Germinal center (tissue), 1 donor: ENCODE data around the gene NBPF11.
"Not testable (repeated sequence)": the region's sequence is repeated elsewhere in the genome, so short reads cannot be mapped to it uniquely, and the experiment has no call there.

Source experiments
- DNase-seq: peaks from one replicate; pipeline ENCODE4 v3.0.0; 2012; ENCODE audit warnings: mixed read lengths, low spot score

NBPF11 gene

DNA sequence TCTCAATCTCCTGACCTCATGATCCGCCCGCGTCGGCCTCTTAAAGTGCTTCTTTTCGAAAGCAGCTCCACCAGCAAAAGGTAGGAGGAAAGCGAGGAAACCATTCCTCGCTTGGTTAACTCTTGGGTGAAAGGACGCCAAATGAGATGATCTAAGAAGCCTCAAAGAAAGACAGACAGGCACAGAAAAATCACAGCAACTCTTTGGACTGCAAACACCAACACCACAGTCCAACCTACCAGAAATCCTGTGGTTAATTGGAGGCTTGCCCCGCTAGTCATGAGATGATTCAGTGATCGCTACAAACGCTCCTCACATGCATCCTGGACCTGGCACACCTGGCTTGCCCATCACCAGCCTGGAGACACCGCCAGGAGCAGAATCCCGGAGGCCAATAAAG lies 1.1 kb downstream of the NBPF11 start:
- DNase-seq, result not testable (repeated sequence)

DNA sequence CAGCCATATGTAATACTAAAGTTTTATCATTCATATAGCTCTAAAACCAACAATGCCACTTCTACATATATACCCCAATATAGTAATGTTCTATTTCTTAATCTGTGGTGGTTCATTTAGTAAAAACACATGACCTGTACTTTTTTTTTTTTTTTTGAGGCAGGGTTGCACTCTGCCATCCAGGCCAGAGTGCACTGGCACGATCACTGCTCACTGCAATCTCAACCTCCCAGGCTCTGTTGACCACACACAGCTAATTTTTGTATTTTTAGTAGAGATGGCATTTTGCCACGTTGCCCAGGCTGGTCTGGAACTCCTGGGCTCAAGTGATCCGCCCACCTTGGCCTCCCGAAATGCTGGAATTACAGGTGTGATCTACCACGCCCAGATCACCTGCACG lies 2.1 kb downstream of the NBPF11 start:
- not testable (repeated sequence) for DNase-seq

DNA sequence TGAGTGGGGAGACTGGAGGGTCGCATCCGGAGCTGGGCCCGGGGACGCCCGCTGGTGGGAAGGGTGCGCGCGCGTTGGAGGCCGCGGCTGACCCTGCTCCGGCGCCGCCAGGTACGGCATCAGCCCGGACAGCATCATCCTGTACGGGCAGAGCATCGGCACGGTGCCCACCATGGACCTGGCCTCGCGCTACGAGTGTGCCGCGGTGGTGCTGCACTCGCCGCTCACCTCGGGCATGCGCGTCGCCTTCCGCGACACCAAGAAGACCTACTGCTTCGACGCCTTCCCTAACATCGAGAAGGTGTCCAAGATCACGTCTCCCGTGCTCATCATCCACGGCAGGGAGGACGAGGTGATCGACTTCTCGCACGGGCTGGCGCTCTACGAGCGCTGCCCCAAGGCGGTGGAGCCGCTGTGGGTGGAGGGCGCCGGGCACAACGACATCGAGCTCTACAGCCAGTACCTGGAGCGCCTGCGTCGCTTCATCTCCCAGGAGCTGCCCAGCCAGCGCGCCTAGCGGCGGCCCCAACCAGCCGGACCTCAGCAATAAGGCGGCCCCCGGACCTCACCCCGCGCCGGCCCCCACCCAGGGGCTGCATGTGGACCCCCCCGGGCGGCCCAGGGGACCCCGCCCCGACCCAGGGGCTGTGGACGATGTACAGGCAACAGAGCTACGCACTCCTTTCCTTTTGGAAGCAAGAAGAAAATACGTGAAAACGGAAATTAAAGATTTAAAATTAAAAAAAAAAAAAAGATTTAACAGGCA lies 2.8 kb downstream of the NBPF11 start:
- DNase-seq, result not testable (repeated sequence)

DNA sequence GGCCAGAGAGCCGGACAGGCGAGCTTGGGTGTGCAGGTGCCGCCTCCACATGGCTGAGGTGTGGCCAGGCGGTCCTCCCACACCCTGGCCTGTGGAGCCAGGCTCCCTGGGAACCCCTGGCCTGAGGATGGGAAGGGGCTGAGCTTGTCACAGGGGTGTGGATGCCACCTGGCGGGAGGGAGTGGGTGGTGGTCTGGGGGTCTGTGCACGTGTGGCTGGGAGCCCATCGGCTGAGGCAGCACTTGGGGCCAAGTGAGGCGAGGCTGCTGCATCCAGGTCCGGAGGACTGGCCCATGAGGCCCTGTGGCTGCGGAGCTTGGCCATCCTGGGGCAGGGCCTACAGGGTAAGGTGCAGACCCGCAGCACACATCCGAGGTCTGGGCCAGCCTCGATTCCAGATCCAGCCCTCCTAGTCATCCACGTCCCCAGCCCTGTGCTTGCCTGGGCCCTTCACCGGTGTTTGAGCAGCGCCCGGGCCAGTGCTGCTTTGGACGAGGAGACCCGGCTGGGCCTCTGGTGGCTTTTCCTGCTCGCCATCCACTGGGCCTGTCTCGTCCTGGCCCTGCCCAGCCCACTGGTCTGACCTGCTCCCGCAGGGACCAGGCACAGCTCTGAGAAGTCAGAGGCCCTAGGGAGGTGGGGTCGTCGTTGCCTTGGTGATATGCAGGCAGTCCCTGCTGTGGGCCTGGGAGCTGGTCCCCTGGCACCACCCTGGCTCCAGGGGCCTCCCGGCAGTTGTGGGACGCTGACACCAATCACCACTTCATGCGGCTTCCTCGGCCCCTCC lies 4.8 kb downstream of the NBPF11 start:
- DNase-seq, result not testable (repeated sequence)

DNA sequence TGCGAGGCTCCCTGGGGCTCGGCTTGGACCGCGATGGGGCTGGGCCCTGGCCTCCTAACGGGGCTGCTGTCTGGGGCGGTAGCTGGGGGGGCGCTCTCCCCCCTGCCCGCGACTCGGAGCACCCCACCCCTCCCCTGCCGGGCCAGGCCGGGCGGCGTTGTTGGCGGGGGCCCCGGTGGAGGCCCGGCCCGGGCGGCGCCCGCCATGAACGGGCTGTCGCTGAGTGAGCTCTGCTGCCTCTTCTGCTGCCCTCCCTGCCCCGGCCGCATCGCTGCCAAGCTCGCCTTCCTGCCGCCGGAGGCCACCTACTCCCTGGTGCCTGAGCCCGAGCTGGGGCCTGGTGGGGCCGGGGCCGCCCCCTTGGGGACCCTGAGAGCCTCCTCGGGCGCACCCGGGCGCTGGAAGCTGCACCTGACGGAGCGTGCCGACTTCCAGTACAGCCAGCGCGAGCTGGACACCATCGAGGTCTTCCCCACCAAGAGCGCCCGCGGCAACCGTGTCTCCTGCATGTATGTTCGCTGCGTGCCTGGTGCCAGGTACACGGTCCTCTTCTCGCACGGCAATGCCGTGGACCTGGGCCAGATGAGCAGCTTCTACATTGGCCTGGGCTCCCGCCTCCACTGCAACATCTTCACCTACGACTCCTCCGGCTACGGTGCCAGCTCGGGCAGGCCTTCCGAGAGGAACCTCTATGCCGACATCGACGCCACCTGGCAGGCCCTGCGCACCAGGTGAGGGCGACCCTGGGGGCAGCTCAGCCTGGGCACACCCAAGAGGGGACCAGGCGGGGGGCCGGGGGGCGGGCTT lies 5.7 kb downstream of the NBPF11 start:
- not testable (repeated sequence) for DNase-seq

DNA sequence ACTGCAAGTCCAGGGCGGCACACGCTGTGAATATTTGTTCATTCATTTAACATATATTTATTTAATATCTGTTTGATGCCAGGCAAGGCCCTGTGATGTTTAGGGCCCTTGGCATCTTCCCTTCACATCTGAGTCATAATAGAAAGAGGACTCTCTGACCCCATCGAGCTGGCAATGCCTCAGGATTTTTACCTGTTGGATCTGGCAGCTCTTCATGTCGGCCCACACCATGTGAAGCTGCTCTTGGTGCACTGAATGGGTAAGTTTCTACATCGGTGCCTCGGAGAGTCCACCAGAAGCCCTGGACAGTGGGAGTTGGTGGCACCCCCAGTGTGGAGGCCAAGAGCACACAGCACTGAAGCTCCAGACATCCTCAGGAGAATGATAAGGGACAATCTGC lies 8.9 kb downstream of the NBPF11 start:
- DNase-seq, result not testable (repeated sequence)

DNA sequence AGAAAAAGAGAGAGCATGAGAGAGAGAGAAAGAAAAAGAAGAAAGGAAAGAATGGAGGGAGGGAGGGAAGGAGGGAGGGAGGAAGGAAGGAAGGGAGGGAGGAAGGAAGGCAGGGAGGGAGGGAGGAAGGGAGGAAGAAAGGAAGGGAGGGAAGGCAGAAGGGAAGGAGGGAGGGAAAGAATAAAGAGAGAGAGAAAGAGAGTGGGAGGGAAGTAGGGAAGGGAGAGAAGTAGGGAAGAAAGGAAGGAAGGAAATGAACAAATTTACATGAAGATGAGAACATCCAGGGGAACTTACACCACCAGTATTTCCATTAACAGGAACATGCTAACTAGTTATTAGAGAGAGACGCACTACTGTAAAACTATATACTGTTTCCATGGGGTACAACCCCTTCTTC lies 10.1 kb downstream of the NBPF11 start:
- not testable (repeated sequence) for DNase-seq

DNA sequence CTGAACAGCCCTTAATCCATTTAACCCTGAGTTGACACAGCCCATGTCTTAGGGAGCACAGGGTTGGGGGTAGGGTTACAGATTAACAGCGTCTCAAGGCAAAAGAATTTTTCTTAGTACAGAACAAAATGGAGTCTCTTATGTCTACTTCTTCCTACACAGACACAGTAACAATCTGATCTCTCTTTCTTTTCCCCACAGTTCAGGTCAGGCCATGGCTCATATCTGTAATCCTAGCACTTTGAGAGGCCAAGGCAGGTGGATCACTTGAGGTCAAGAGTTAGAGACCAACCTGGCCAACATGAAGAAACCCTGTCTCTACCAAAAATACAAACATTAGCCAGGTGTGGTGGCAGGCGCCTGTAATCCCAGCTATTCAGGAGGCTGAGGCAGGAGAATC lies 13.5 kb downstream of the NBPF11 start:
- not testable (repeated sequence) for DNase-seq

DNA sequence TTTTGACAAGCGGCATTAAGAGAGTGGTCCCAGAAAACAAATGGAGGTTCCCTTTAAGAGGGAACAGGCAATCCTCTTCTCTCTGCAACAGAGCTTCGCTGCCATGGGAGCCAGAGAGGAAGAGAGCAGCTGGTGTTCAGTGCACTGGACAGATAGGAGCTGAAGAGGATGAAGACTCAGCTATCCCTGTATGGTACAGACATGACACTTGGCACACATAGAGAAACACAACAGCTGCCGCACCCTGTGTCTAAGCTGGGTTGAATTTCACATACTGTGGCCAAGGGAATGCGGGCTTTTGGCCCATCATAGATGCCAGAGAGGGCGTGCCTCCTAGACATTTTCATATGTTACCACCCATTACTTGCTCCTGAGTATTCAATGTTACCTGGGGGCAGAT lies 29.7 kb downstream of the NBPF11 start:
- not testable (repeated sequence) for DNase-seq

DNA sequence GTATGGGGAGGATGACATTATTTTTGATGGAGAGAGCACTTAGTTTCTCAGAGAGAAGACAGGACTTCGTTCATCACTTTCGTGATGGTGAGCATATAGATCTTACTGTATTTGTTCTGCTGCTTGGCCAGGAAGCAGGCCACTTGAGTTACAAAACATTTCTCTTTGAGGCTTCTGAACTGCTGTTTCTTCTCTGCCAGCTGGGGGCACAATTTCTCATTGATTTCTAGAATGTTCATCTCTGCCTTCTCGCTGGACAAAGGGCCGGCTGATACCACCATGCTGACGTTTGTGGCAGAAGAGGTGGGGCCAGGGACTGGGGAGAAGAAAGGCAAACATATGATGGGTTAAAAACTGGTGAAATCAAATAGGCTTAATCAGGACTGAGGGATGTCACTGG lies 31.7 kb downstream of the NBPF11 start:
- DNase-seq, result not testable (repeated sequence)

DNA sequence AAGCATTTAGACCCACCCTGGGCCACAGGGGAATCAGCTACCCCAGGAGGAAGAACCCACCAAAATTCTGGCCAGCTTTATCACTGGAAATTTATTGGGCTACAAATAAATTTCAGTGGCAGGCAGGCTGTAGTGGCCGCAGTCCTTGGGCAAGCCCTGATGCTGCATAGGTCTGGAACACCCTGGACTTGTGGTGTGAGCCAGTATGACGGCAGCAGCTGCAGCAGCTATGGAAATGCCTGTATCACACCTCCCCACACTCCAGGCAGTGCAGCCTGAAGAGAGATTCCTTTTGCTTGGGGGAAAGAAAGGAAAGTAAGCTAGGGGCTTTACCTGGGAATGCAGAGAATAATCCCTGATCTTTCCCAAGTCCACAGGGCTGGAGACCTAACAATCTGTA lies 56.3 kb downstream of the NBPF11 start:
- not testable (repeated sequence) for DNase-seq

DNA sequence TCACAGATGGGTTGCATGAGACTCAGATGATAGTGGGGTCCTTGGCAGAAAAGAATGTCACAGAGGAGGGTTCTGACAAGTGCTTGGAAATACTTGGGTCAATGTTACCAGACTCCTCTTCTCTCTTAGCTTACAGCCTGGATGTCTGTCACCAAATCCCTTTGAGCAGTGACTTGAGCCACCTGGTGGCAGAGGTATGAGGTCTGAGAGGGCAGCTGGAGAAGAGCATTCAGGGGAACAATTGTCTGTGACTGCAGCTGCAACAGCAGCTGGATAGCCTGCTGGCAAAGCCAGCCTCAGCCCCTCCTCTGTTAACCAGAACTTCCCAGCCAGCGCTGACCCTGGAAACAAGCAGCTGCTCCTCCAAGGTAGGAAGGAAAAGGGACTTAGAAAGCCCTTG lies 65.9 kb downstream of the NBPF11 start:
- not testable (repeated sequence) for DNase-seq

DNA sequence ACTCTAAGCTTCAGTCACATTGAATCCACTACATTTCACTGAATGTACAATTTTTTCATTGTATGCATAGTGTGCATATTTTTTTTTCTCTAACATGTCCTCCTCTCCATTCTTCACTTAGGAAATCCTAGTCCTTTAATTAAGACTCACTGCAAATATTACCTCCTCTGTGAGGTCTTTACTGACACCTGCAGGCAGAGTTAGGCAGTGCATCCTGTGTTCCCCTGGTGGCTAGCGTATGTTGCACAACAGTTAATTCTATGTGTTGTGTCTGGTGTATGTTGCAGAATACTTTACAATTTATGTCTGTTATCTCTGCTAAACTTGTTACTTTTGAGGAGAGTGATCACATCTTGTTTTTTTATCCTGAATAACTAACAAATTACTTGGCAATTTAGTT lies 70.9 kb downstream of the NBPF11 start:
- DNase-seq, result not testable (repeated sequence)

DNA sequence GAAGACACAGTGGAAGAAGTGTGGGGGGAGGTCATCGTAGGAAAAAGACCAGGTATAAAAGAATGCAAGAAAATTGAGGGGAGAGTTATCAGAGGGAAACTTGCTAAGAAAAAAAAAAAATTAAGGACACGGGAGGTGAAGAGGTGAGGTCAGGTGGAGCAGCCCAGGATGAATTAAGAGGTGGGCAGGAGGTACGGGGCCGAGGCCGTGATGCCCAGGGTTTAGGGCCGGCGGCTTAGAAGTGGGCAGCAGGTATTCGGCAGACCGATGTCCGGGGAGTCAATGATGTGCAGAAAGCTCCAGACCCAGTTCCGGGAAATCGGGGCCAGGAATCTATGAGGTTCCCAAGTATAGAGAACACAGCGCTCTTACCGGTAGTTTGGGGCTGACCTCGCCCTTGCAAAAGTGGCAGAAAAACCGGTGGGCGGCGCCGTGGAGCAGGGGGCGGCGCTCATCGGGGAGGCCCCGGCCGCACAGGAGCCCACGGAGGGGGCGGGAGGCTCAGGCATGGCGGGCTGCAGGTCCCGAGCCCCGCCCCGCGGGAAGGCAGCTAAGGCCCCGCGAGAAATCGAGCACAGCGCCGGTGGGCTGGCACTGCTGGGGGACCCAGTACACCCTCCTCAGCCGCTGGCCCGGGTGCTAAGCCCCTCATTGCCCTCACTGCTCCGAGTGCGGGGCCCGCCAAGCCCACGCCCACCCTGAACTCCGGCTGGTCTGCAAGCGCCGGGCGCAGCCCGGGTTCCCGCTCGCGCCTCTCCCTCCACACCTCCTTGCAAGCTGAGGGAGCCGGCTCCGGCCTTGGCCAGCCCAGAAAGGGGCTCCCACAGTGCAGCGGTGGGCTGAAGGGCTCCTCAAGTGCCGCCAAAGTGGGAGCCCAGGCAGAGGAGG lies 73.2 kb downstream of the NBPF11 start:
- DNase-seq, result not testable (repeated sequence)

DNA sequence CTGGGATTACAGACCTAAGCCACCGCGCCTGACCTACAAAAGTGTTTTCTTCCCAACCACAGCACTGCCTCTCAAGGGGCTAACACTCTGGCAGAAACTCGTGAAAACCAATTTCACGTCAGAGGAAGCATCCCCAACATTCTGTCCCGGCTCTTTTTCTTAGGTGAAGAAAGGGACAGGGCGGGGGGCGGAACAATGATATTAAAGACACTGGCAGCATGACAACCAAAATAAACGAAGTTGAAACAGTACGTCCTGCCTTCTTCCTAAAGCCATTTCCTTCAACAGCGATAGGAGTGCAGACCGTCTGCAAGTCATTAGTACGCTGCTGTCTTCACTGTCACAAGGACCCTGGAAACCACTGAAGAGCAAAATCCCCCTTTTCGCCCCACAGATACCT lies 74.0 kb downstream of the NBPF11 start:
- DNase-seq, result not testable (repeated sequence)

DNA sequence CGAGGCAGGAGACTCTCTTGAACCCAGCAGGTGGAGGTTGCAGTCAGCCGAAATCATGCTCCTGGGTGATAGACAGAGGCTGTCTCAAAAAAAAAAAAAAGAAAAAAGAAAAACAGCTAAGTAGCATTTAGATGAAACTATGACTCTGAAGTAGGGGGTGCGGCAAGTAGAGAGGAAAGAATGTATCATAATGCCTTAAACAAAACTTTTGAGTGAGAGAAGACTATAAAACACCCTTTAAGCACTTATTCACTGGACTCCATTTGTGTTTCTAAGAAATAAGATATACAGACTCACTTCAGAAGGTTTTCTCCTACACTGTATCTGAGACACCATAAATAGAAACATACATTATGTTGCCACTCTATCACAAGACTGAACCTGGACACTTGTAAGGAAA lies 74.6 kb downstream of the NBPF11 start:
- not testable (repeated sequence) for DNase-seq

DNA sequence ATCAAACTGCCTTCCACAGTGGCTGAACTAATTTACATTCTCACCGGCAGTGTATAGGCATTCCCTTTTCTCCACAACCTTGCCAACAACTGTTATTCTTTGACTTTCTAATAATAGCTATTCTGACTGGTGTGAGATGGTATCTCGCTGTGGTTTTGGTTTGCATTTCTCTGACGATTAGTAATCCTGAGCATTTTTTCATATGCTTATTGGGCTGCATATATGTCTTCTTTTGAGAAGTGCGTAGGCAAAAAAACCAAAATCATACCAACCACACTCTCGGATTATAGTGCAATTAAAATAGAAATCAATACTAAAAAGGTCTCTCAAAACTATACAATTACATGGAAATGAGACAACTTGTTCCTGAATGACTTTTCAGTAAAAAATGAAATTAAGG lies 78.7 kb downstream of the NBPF11 start:
- not testable (repeated sequence) for DNase-seq

DNA sequence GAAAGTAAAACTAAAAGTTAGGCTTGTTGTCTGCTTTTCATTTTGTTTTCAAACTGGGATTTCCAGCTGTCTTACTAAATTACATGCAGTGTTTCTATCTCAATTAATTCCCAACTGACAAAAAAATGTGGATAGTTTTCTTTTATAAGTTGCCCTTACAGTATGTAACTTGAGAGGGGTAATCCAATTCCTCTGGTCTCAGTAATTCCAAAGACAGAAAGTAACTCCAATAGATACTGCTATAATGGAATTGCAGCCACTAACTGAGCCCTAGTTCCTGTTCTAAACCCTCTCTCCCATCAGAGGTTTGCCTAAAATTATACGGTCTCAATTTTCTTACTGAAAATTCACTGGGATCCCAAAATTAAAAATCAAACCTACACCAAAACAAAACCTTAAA lies 83.5 kb downstream of the NBPF11 start:
- DNase-seq, result not testable (repeated sequence)

DNA sequence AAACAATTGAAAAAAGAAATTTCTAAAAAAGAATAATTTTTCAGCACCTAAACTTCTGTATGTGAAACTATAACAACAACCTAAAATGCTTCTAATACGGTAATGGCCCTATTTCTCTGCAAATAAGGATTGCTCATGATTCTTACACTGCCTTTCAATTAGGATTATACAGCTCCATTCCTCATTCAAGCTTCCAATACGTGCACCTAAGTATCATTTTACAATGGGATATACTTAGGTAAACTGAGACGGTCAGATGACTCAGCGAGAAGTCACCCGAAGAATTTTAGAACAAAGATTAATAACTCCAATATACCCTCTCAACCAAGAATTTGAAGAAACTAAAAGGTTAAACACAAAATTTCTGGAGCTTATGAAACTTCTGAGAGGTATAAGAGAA lies 83.9 kb downstream of the NBPF11 start:
- DNase-seq, result not testable (repeated sequence)

DNA sequence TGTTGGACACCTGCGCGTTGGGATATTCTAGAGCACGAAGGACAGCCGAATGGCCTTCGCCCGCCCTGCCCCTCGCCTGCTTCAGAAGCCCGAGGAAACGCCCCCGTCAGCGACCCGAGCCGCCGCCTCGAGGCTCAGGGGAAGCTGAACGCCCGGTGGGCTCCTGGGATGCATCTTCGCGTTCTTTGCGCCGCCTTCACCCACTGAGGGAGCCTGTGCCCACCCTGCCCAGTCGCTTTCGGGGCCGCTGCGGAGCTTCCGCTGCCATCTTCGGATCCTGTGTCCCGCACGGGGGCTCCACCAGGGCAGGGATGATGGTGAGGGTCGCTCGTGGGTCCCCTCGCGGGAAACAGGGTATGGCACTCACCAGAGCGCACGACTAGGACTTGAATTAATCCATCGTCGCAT lies 91.8 kb downstream of the NBPF11 start:
- DNase-seq, result not testable (repeated sequence)

DNA sequence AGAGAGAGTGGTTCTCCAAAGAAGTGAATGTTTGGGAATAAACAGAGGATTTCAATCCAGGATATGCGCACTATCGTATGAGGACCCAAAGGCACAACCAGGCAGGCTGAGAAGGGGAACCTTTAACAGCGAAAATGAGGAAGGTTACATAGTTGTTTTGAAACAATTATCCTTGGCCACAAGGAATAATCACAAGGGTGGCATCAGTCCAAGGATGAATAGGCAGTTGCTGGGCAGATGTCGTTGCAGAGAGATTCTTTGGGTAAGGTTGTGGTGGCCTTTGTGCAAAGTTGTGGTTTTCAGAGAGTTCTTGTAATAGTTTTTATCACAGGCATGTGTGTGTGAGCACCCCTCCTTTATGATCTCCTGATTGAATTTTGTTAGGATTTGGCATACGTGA lies 94.7 kb downstream of the NBPF11 start:
- not testable (repeated sequence) for DNase-seq
